ENCODE measurements around the gene ARID1B. TPM values are rescaled to one million over a fixed set of nuclear protein-coding genes. Genes with fewer than 3 reads are reported as not detected.

Gene ARID1B
- total and polyA plus RNA-seq, 2 experiments from 2014 or later = 41.9 to 72.7 TPM

DNA sequence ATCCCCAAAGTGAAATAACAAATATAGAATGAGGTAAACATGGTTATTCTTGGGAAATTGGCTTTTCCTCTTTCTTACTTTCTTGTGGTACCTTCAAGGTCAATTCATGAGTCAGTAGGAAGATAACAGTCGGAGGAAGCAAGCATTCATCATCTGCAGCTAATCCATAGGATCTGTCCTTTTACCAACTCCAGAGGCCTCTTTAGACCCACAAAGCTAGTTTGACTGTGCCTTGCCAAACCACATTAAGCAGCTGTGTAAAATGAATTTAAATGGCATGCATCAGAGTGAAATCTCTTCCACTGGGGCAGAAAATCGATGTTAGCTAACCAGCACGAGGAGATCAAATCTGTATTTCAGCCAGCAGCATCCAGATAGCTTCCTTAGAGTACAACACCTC lies 374.8 kb downstream of the ARID1B start:
- Histone ChIP-seq H3K36me3 (no peaks in the 10 kb centered on the region), H3K27me3 (no peaks in the 10 kb centered on the region), H3K4me1 (ENCODE audit: low read depth) (peaks cover 8% of the 10 kb centered on the region), H3K9me3 (ENCODE audit: low read depth) (no peaks in the 10 kb centered on the region), H3K27ac (no peak overlapping the region), H3K4me3 (no peak overlapping the region)
- DNase-seq (ENCODE audit: low read depth in 1 of 2, low spot score in 1 of 2) = peak in 1 of 2 donors; percentile 80
- TF ChIP-seq, protein P1, sequence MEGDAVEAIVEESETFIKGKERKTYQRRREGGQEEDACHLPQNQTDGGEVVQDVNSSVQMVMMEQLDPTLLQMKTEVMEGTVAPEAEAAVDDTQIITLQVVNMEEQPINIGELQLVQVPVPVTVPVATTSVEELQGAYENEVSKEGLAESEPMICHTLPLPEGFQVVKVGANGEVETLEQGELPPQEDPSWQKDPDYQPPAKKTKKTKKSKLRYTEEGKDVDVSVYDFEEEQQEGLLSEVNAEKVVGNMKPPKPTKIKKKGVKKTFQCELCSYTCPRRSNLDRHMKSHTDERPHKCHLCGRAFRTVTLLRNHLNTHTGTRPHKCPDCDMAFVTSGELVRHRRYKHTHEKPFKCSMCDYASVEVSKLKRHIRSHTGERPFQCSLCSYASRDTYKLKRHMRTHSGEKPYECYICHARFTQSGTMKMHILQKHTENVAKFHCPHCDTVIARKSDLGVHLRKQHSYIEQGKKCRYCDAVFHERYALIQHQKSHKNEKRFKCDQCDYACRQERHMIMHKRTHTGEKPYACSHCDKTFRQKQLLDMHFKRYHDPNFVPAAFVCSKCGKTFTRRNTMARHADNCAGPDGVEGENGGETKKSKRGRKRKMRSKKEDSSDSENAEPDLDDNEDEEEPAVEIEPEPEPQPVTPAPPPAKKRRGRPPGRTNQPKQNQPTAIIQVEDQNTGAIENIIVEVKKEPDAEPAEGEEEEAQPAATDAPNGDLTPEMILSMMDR (IDR thresholded peaks at IDR 0.05; ENCODE audit: low read depth, low read length) = no peak

DNA sequence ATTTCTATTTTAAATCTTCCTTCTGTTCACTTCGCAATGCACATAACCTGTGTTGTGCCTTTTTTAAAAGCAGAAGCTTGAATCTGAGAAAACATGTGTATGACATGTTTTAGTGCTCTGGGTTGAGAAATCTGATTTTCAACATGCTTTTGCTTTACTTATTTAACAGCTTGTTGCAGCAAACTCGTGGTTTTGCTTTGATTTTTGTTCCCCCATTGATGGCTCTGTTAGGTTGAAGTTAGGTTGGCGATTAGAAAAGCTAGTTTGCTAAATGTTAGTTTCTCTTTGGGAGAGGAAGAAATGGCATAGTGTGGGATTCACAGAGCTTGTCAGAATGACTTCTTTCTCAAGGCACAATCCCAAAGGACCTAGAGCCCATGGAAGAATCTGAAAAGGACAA lies 375.4 kb downstream of the ARID1B start:
- H3K4me3 ChIP-seq = no peak overlapping the region
- no peaks in the 10 kb centered on the region for H3K36me3 ChIP-seq
- no peaks in the 10 kb centered on the region for H3K27me3 ChIP-seq
- TF ChIP-seq, protein P1 (IDR thresholded peaks at IDR 0.05; ENCODE audit: low read depth, low read length) = no peak
- H3K4me1 ChIP-seq (ENCODE audit: low read depth) = peaks cover 8% of the 10 kb centered on the region
- no peaks in the 10 kb centered on the region for H3K9me3 ChIP-seq (ENCODE audit: low read depth)
- no peak overlapping the region for H3K27ac ChIP-seq
- no peak for DNase-seq (ENCODE audit: low read depth in 1 of 2, low spot score in 1 of 2)

DNA sequence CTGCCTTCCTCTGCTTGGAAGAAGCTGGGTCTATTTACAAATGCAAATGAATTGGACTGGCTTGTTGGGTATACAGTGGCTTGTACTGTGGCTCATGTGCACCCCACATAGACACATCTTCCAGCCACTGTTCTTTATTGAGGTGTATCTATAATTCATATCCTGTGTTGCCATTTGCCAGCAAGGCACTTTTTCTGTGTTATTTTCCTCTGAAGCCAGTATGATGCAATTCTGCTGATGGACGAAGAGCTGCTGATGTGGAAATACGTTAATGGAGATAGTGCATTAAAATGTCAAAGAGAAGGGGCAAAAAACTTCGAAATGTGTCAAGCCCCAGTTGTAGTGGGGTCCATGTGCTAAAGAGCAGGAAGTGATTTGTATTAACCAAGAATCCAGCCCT lies 378.6 kb downstream of the ARID1B start:
- DNase-seq (ENCODE audit: low read depth in 1 of 2, low spot score in 1 of 2) = peak in 1 of 2 donors; percentile 72
- TF ChIP-seq, protein P1 (IDR thresholded peaks at IDR 0.05; ENCODE audit: low read depth, low read length) = no peak
- Histone ChIP-seq H3K27ac (no peak overlapping the region), H3K9me3 (ENCODE audit: low read depth) (no peaks in the 10 kb centered on the region), H3K4me1 (ENCODE audit: low read depth) (peaks cover 25% of the 10 kb centered on the region), H3K4me3 (no peak overlapping the region), H3K27me3 (no peaks in the 10 kb centered on the region), H3K36me3 (no peaks in the 10 kb centered on the region)

DNA sequence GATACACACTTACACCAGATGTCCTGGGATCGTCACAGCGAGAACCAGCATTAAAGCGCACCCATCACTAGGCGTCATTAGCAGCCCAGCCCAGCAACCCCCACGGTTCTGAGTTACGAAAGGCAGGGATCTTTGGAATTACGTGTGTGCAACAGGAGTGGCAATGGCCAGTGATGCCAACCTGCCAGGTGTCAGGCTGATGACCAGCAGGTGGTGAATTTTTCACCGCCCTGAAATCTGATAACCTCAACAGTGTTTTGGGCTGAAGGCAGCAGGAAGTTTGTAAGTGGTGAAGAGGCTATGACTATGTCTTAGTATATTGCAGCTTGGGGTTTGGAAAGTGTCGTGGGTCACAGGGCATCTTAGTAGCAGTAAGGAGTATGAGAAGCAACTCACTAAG lies 380.1 kb downstream of the ARID1B start:
- TF ChIP-seq, protein P1 (IDR thresholded peaks at IDR 0.05; ENCODE audit: low read depth, low read length) = no peak
- H3K4me3 ChIP-seq = no peak overlapping the region
- H3K4me1 ChIP-seq (ENCODE audit: low read depth) = peaks cover 24% of the 10 kb centered on the region
- H3K27ac ChIP-seq = no peak overlapping the region
- no peaks in the 10 kb centered on the region for H3K9me3 ChIP-seq (ENCODE audit: low read depth)
- no peak for DNase-seq (ENCODE audit: low read depth in 1 of 2, low spot score in 1 of 2)
- no peaks in the 10 kb centered on the region for H3K36me3 ChIP-seq
- no peaks in the 10 kb centered on the region for H3K27me3 ChIP-seq

DNA sequence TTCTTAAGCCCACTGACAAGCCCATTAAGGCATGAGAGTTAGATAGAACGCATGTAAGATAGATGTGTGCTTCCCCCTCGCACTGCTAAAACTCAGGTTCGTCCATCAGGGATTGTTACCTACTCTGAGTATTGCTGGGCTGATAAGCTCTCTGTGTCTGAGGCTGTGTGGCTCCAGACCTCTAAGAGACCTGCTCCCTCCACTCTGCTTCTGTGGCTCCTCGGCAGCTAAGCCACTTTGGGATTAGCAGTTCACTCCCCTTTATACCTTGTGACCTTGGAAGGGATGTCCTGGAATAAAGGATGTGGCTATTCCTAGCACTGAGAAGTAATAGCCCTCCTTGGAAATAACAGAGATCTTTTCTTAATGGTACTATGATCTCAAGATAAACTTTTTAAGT lies 381.3 kb downstream of the ARID1B start:
- H3K27me3 ChIP-seq = no peaks in the 10 kb centered on the region
- no peaks in the 10 kb centered on the region for H3K9me3 ChIP-seq (ENCODE audit: low read depth)
- peaks cover 31% of the 10 kb centered on the region for H3K4me1 ChIP-seq (ENCODE audit: low read depth)
- DNase-seq (ENCODE audit: low read depth in 1 of 2, low spot score in 1 of 2) = peak in 1 of 2 donors; percentile 58
- H3K4me3 ChIP-seq = no peak overlapping the region
- peak overlapping the region; percentile 31 for H3K27ac ChIP-seq
- TF ChIP-seq, protein P1 (IDR thresholded peaks at IDR 0.05; ENCODE audit: low read depth, low read length) = no peak
- no peaks in the 10 kb centered on the region for H3K36me3 ChIP-seq

DNA sequence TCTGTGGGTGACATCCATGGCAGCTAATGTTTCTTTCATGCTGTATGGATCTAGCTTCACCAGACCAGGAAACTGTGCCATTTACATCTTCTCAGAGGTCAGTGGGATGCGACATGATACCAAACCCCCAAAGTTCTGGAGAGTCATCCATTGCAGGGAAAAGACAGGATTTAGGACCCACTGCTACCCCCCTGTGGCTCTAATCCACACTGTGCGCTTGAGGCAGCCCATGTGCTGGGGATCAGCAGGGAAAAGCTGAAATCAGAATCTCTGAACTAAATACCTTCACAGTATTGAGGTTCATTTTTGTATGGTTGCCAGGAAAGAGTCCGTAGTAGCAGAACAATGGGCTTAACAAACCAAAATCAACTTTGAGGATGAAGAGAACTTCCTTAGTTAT lies 381.7 kb downstream of the ARID1B start:
- no peaks in the 10 kb centered on the region for H3K27me3 ChIP-seq
- no peaks in the 10 kb centered on the region for H3K36me3 ChIP-seq
- H3K4me3 ChIP-seq = no peak overlapping the region
- TF ChIP-seq, protein P1 (IDR thresholded peaks at IDR 0.05; ENCODE audit: low read depth, low read length) = peak; percentile 14
- peak in 1 of 2 donors; percentile 15 for DNase-seq (ENCODE audit: low read depth in 1 of 2, low spot score in 1 of 2)
- peak overlapping the region; percentile 50 for H3K27ac ChIP-seq
- no peaks in the 10 kb centered on the region for H3K9me3 ChIP-seq (ENCODE audit: low read depth)
- peaks cover 31% of the 10 kb centered on the region for H3K4me1 ChIP-seq (ENCODE audit: low read depth)
